T1000 (cell line): ENCODE results near the gene ZNF618.
"Not testable (repeated sequence)": the region's sequence is repeated elsewhere in the genome, so short reads cannot be mapped to it uniquely, and the experiment has no call there.

ENCODE experiments used
- DNase-seq: peaks from one replicate; lab custom pipeline; 2025; ENCODE audit warnings: mixed read lengths; lab: John Stamatoyannopoulos, UW

The ZNF618 gene

GRCh38 chr9:114038724-114039313, 162.7 kb downstream of the ZNF618 start:
- DNase-seq: no peak

DNA sequence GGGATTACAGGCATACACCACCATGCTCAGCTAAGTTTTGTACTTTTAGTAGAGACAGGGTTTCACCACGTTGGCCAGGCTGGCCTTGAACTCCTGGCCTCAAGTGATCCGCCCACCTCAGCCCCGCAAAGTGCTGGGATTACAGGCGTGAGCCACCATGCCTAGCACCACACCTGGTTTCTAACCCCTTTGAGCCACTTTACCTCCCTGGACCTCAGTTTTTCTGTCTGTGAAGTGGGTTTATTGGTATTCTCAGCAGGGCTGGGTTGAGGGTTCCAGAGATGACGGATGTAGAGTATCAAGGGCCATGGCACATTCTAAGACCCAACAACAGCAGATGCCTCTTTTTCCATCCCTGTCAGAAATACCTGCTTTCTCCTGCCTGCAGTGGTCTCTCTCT, 163.4 kb downstream of the ZNF618 start:
- no peak for DNase-seq

DNA sequence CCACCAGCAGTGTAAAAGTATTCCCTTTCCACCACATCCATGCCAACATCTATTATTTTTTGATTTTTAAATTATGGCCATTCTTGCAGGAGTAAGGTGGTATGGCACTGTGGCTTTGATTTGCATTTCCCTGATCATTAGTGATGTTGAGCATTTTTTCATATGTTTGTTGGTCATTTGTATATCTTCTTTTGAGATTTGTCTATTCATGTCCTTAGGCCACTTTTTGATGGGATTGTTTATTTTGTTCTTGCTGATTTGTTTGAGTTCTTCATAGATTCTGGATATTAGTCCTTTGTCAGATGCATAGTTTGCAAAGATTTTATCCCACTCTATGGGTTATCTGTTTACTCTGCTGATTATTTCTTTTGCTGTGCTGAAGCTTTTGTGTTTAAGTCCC, 167.6 kb downstream of the ZNF618 start:
- DNase-seq: not testable (repeated sequence)

DNA sequence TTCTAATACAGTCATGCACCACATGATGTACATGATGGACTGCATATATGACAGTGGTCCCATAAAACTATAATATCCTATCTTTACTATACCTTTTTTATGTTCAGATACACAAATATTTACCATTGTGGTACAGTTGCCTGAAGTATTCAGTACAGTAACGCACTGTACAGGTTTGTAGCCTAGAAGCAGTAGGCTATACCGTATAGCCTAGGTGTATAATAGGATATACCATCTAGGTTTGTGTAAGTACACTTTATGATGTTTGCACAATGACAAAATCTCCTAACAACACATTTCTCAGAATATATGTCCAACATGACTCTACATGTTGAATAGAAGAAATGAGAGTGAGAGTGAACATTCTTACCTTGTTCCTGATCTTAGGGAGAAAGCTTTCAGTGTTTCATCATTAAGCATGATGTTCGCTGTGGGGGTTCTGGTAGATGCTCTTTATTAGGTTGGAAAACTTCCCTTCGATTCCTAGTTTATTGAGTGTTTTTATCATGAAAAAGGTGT, 170.2 kb downstream of the ZNF618 start:
- DNase-seq: no peak

DNA sequence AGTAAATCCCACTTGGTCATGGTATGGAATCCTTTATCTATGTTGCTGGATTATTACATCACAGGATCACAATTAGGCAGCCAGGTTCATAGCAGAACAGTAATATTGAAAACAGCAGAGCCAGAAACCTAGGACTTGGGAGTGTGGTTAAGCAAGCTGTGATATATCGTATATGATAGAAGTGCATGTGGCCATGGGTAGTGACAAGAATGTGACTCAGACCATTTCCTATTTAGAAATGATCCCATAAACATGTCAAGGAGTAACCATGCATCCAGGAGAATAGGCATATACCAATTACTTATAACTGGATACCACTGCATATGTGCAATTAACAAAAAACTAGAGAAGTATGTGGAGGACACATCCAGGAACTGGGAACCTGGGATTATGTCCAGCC, 170.8 kb downstream of the ZNF618 start:
- DNase-seq: no peak

GRCh38 chr9:114047717-114048116, 171.6 kb downstream of the ZNF618 start:
- DNase-seq: no peak

DNA sequence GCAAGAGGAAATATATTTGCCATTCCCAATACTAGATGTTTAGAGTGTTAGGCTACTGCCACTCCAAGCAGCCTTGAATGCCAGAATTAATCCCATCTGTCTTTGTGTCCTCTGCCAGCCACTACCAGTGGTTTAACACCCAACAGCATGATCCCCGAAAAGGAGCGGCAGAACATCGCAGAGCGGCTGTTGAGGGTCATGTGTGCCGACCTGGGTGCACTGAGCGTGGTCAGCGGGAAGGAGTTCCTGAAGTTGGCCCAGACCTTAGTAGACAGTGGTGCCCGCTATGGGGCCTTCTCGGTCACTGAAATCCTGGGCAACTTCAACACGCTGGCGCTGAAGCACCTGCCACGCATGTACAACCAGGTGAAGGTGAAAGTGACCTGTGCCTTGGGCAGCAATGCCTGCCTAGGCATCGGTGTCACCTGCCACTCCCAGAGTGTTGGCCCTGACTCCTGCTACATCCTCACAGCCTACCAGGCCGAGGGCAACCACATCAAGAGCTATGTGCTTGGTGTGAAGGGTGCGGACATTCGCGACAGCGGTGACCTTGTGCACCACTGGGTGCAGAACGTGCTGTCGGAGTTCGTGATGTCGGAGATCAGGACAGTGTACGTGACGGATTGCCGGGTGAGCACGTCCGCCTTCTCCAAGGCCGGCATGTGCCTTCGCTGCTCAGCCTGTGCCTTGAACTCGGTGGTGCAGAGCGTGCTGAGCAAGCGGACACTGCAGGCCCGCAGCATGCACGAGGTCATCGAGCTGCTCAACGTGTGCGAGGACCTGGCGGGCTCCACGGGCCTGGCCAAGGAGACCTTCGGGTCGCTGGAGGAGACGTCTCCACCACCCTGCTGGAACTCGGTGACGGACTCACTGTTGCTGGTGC, 172.7 kb downstream of the ZNF618 start:
- DNase-seq: no peak

DNA sequence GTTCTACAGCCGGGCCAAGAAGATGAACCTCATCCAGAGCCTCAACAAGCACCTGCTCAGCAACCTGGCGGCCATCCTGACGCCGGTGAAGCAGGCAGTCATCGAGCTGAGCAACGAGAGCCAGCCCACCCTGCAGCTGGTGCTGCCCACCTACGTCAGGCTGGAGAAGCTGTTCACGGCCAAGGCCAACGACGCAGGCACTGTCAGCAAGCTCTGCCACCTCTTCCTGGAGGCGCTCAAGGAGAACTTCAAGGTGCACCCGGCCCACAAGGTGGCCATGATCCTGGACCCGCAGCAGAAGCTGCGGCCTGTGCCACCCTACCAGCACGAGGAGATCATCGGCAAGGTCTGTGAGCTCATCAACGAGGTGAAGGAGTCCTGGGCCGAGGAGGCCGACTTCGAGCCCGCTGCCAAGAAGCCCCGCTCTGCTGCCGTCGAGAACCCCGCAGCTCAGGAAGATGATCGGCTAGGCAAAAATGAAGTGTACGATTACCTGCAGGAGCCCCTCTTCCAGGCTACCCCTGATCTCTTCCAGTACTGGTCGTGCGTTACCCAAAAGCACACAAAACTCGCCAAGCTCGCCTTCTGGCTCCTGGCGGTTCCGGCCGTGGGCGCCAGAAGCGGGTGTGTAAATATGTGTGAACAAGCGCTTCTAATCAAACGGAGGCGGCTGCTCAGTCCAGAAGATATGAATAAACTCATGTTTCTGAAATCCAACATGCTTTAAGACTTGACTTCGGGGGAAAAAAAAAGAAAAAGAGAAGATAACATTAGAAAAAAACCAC, 173.5 kb downstream of the ZNF618 start:
- DNase-seq: no peak

DNA sequence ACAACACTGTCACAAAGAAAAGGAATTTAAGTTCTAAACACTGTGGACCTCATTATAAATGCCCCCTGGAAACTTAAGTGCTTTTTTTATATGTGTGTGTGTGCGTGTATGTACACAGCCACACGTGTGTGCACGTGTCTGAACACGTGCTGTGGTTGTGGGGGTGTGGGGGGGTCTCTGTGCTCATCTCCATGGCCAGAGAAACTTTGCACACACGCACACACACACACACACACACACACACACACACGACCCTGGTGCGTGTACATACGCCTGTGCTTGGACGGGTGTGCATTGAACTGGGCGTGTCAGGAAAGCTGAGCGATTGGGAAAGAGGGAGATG, 174.1 kb downstream of the ZNF618 start:
- DNase-seq: no peak

- DNase-seq: no peak
Measured at GRCh38 chr9:114050646-114051045, 174.5 kb downstream of the ZNF618 start.

DNA sequence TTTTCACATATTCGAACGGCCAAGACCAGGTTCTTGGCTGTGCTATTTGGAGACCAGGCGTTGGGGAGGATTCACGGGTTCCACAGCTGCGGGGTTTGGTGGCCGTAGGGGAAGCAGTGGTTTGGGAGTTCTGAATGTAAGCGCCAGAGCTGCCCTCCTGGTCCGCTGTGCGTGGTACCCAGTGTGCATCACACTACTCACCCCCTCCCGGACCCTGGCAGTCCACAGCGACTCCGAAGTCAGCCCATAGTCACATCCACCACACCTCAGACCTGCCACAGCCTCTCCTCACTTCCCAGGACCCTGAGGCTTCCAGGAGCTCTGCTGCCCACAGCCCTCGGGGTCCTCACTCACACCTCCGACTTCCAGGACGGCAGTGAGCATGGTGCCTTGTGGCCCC, 175.2 kb downstream of the ZNF618 start:
- no peak for DNase-seq

DNA sequence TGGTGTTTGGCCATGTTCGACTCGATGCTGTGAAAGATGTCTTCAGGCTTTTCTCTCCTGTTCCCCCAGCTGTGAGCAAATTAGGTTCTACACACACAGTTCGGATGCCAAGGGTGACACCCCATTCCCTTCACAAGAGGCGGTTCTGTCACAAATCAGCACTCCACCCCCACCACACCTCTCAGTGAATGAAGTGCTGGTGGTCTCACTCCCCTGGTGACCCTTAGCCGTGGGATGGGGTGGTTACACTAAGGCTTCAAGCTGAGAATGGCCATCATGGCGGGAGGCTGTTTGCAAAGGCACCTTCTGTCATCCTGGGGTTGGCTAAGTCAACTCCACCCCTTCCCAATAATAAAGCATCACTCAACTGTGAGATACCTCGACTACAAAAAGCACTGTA, 175.6 kb downstream of the ZNF618 start:
- no peak for DNase-seq

GRCh38 chr9:114053246-114054005, 177.3 kb downstream of the ZNF618 start:
- no peak for DNase-seq

- DNase-seq: no peak
Measured at GRCh38 chr9:114054191-114054690, 178.1 kb downstream of the ZNF618 start.

DNA sequence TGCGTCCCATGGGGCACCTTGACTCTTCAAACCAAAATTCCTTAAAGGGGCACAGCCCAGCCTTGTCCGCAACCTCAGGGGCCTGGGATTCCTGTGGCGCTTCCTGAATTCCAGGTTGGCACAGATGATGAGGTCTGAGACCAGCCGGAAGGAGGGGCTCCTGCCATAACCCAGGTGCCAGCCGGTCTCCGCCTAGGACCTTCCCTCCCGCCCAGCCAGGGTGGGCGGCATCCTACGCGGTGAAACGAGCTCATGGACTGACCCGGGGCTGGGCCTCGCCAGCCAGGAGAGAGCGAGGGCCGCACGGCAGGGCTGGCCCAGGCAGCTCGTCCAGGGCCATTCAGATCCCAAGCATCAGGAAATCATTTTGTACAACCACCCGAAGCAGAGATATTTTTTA, 179.0 kb downstream of the ZNF618 start:
- DNase-seq: no peak

DNA sequence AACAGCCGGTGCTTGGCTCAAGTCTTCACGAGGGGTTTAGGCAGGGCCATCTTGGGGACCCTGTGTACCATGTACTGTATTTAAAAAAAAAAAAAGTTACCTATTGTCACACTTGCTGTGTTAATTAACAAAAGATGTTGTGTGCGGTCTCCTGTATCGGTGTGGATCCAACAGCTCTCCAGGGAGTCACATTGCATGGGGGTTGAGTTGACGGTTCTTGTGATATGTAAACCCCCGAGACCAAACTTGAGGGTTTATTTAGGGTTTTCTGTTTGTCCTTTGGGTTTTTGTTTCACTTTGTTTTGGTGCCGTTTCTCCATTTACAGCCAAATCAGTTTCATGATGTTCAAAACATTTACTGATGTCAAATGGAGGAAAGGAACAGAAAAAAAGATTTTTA, 179.8 kb downstream of the ZNF618 start:
- no peak for DNase-seq

DNA sequence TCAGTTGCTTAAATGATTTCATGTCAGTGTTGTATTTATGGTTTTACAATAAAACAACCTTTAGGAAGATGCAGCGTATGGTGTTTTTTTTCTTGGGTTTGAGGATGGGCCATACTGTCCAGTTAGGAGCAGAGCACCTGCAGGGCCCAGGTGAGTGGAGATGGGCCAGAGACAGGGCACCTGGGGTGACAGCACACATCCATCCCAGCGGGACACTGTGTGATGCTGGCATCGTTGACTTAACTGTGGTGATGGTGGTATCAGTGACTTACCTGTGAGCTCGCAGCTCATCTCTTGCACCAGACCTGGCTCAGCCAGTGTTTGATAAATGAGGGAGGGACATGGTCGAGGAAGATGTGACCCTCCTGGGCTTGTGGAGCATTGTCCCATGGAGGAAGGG, 180.4 kb downstream of the ZNF618 start:
- no peak for DNase-seq

DNA sequence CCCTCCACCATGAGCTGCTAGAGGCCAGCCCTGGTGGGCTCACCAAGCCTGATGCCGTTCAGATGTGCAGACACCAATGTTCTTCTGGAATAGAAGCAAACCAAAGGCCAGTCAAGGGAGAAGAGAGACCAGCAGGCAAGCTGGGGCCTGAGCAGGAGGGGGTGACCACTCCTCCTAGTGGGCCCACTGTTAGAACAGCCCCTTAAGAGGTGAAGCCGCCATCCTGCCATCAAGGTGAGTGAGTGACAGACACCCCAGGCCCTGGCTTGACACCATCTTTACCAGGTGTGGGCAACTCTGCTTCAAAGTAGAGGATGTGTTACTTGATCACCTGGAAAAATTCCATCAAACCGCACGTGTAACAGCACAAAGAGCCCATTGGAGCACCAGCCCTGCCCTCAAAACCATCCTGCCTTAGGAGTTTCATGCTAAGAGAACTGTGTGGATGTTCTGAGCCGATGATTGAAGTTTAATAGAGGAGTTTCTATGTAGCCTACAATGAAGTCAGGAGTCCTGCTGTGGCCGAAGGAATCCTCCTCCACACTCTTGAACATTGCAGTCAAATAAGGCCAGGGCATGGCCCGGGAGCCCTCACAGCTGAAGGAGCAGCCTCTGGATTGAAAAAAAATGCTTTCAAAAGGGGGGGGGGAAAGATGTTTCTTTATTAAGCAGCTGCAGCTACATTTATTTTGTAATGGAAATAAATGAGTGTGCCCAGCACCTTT, 181.2 kb downstream of the ZNF618 start:
- no peak for DNase-seq

DNA sequence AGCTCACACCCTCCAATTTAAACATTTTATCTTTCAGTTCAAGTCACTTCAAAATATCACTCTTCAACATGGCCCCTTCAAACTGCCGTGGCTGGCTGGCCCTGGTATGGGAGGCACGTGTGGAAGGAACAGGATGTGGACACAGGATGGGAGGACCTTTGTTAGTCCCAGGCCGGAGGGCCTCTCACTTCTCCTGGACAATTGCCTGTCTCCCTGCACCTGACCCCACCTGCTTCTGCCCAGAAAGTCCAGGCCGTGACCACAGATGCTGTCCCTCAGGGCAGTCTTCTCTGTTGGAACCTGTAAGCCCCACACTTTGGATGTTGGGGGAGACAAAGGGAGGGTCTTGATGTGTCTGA, 182.6 kb downstream of the ZNF618 start:
- no peak for DNase-seq

- no peak for DNase-seq
Measured at GRCh38 chr9:114059047-114059803, 183.1 kb downstream of the ZNF618 start.
